Activated CD8-positive, alpha-beta T cell treated with anti-CD3 and anti-CD28 coated beads for 36 hours (primary cell): ENCODE results near the gene RNF224. TPM values are rescaled to one million over a fixed set of nuclear protein-coding genes. Genes with fewer than 3 reads are reported as not detected.
"Not testable (repeated sequence)": the region's sequence is repeated elsewhere in the genome, so short reads cannot be mapped to it uniquely, and the experiment has no call there.

Experiments
- ATAC-seq: fragments of 200-7000 bp; cut with Tn5 transposase; one replicate; pipeline ENCODE4 v1.10.0; 2021; ENCODE audit warnings: mild to moderate bottlenecking, moderate library complexity
- CTCF ChIA-PET: fragments of 350-600 bp; sonication (Branson Sonifier 250); formaldehyde crosslinking; loops from one replicate; lab custom pipeline; 2021; ENCODE audit warnings: antibody characterized with exemption; lab: Charles Lee
- POLR2A ChIA-PET: fragments of 350-600 bp; sonication (Branson Sonifier 250); formaldehyde crosslinking; loops from one replicate; lab custom pipeline; 2021; ENCODE audit warnings: antibody characterized with exemption; lab: Charles Lee
- DNase-seq: peaks from one replicate; pipeline ENCODE4 v3.0.0-alpha.2; 2020
- H3K27ac Mint-ChIP-seq: one replicate; pipeline ENCODE4 v1.8.0; 2021; ENCODE audit warnings: mild to moderate bottlenecking, mixed read lengths
- H3K27me3 Mint-ChIP-seq: one replicate; pipeline ENCODE4 v1.8.0; 2021; ENCODE audit warnings: mixed read lengths
- H3K36me3 Mint-ChIP-seq: one replicate; pipeline ENCODE4 v1.8.0; 2021; ENCODE audit warnings: low read depth, mixed read lengths
- H3K4me1 Mint-ChIP-seq: one replicate; pipeline ENCODE4 v1.8.0; 2021; ENCODE audit warnings: low read depth, mixed read lengths
- H3K4me3 Mint-ChIP-seq: one replicate; pipeline ENCODE4 v1.8.0; 2021; ENCODE audit warnings: mild to moderate bottlenecking, moderate library complexity, mixed read lengths
- H3K9me3 Mint-ChIP-seq: one replicate; pipeline ENCODE4 v1.8.0; 2021; ENCODE audit warnings: mixed read lengths
- intact Hi-C: fragments of 100-400 bp; cut with micrococcal nuclease; formaldehyde crosslinking; loops from one replicate; pipeline ENCODE4 v1.10.0; 2022
- total RNA-seq, 2 experiments: library from RNA; stranded (reverse); gene quantifications; one replicate each; pipeline ENCODE4 v1.2.3, GENCODE V29; 2021
- TF ChIP-seq, protein P1 (sequence below): fragments of 200-600 bp; IDR thresholded peaks from one replicate; pipeline ENCODE4 v1.8.0; 2022; ENCODE audit warnings: antibody characterized with exemption, mild to moderate bottlenecking

The RNF224 gene
- total RNA-seq, 2 experiments from 2014 or later, result not detected

DNA sequence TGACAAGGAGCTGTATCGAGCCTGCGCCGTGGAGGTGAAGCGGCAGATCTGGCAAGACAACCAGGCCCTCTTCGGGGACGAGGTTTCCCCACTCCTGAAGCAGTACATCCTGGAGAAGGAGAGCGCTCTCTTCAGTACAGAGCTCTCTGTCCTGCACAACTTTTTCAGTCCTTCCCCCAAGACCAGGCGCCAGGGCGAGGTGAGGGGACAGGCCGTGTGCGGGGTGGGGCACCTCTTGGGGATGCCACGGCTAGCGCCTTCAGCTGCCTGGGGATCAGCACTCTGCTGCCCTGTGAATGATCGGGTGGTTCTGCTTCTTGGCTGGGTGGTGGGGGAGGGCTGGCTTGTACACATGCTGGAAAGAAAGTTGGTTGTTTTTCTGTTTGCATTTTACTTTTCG is 29.6 kb downstream of the RNF224 start:
- intact Hi-C loops, result no loop called here

DNA sequence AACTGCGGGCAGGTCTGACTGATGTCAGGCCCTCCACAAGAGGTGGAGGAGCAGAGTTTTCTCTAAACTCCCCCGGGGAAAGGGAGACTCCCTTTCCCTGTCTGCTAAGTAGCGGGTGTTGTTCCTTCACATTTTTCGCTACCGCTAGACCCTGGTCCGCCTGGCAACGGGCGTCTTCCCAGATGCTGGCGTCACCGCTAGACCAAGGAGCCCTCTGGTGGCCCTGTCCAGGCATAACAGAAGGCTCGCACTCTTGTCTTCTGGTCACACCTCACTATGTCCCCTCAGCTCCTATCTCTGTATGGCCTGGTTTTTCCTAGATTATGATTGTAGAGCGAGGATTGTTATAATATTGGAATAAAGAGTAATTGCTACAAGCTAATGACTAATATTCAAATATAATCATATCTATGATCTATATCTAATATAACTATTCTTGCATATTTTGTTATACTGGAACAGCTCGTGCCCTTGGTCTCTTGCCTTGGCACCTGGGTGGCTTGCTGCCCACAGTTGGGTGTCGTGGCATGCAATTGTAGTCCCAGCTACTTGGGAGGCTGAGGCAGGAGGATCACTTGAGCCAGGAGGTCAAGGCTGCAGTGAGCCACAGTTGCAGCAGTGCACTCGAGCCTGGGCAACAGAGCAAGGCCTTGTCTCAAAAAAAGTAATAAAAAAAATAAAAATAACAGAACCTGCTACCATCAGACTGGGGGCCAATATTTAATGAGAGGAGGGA is 35.0 kb downstream of the RNF224 start:
- CTCF ChIA-PET, result interaction anchor here (1.4 to 1.6 kb wide), 2 partner anchors 12 to 39 kb away, joined by 3 to 4 read pairs; no protein-coding TSS in a partner anchor
- intact Hi-C loops, H3K4me1 Mint-ChIP-seq, POLR2A ChIA-PET, H3K4me3 Mint-ChIP-seq, H3K27ac Mint-ChIP-seq, H3K27me3 Mint-ChIP-seq, H3K9me3 Mint-ChIP-seq, DNase-seq, ATAC-seq: not testable (repeated sequence)
- TF ChIP-seq, protein P1, sequence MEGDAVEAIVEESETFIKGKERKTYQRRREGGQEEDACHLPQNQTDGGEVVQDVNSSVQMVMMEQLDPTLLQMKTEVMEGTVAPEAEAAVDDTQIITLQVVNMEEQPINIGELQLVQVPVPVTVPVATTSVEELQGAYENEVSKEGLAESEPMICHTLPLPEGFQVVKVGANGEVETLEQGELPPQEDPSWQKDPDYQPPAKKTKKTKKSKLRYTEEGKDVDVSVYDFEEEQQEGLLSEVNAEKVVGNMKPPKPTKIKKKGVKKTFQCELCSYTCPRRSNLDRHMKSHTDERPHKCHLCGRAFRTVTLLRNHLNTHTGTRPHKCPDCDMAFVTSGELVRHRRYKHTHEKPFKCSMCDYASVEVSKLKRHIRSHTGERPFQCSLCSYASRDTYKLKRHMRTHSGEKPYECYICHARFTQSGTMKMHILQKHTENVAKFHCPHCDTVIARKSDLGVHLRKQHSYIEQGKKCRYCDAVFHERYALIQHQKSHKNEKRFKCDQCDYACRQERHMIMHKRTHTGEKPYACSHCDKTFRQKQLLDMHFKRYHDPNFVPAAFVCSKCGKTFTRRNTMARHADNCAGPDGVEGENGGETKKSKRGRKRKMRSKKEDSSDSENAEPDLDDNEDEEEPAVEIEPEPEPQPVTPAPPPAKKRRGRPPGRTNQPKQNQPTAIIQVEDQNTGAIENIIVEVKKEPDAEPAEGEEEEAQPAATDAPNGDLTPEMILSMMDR, result peak; percentile 45
- H3K36me3 Mint-ChIP-seq, result peaks cover 16% of the 10 kb centered on the region

More for the DNA sequence above, 29.6 kb downstream of the RNF224 start:
- DNase-seq (no peak), ATAC-seq (no peak)
- Mint-ChIP-seq H3K27ac (no peak overlapping the region), H3K4me1 (peaks cover 14% of the 10 kb centered on the region), H3K27me3 (no peaks in the 10 kb centered on the region), H3K9me3 (no peaks in the 10 kb centered on the region), H3K36me3 (peaks cover 15% of the 10 kb centered on the region), H3K4me3 (peak overlapping the region; percentile 83)
- TF ChIP-seq, protein P1, result no peak
- ChIA-PET POLR2A (interaction anchor here (7.2 kb wide), 1 partner anchor 16 kb away, joined by 113 read pairs; the partner anchor contains the start of gene TUBB4B), CTCF (interaction anchor here (1.0 to 1.5 kb wide), 6 partner anchors 16 to 210 kb away, joined by 3 to 13 read pairs (median 3); no protein-coding TSS in a partner anchor)

DNA sequence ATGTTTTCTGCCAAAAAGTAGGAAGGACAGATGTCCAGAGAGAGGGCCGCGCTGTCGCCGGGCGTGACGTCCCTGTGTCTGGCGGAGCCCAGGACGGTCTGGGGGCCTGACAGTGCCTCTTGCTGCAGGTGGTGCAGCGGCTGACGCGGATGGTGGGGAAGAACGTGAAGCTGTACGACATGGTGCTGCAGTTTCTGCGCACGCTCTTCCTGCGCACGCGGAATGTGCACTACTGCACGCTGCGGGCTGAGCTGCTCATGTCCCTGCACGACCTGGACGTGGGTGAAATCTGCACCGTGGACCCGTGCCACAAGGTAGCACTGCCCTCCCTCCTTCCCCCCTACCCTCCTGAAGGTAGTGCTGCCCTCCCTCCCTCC is 35.6 kb downstream of the RNF224 start:
- CTCF ChIA-PET, result no interaction called here
- peaks cover 19% of the 10 kb centered on the region for H3K36me3 Mint-ChIP-seq
- DNase-seq (no peak), ATAC-seq (no peak)
- no peaks in the 10 kb centered on the region for H3K9me3 Mint-ChIP-seq
- no peaks in the 10 kb centered on the region for H3K4me1 Mint-ChIP-seq
- POLR2A ChIA-PET, result no interaction called here
- no peak overlapping the region for H3K27ac Mint-ChIP-seq
- H3K27me3 Mint-ChIP-seq, result no peaks in the 10 kb centered on the region
- intact Hi-C loops, result no loop called here
- TF ChIP-seq, protein P1, result no peak
- H3K4me3 Mint-ChIP-seq, result no peak overlapping the region

DNA sequence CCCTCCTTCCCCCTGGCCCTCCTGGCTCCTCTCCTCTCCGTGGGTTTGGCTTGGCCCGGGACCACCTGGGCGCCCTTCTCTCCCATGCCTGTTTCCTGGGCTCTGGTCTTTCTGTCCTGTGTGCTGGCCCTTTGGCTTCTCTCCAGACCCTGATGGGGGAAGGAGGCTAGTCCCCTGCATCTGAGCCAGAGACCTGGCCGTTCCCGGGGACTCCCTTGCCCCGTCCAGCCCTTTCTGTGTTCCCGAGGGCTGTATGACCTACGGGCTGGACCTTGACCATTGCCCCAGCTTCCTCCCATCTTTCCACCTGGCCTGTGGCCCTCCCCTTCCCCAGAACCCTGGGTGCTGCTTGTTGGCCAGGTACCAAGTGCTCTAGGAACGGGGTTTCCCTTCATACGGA is 36.2 kb downstream of the RNF224 start:
- peaks cover 21% of the 10 kb centered on the region for H3K36me3 Mint-ChIP-seq

More for the DNA sequence above, 36.2 kb downstream of the RNF224 start:
- H3K4me1 Mint-ChIP-seq, result no peaks in the 10 kb centered on the region
- no peaks in the 10 kb centered on the region for H3K27me3 Mint-ChIP-seq
- ATAC-seq (no peak), DNase-seq (no peak)
- H3K27ac Mint-ChIP-seq, result no peak overlapping the region
- no peaks in the 10 kb centered on the region for H3K9me3 Mint-ChIP-seq
- POLR2A ChIA-PET, result interaction anchor here (0.5 to 1.0 kb wide), 2 partner anchors 13 to 147 kb away, joined by 3 read pairs; no protein-coding TSS in a partner anchor
- TF ChIP-seq, protein P1, result no peak
- CTCF ChIA-PET, result no interaction called here
- H3K4me3 Mint-ChIP-seq, result no peak overlapping the region
- intact Hi-C loops, result no loop called here
